ENCODE data around the gene EML6.

EML6 gene

GRCh38 chr2:54699665-54700064 lies 23.8 kb upstream of the EML6 start:
- DNase-seq: no peak
- no peak overlapping the region for H3K4me3 ChIP-seq (ENCODE audit: low read depth, low read length)
- TF ChIP-seq, protein P1, sequence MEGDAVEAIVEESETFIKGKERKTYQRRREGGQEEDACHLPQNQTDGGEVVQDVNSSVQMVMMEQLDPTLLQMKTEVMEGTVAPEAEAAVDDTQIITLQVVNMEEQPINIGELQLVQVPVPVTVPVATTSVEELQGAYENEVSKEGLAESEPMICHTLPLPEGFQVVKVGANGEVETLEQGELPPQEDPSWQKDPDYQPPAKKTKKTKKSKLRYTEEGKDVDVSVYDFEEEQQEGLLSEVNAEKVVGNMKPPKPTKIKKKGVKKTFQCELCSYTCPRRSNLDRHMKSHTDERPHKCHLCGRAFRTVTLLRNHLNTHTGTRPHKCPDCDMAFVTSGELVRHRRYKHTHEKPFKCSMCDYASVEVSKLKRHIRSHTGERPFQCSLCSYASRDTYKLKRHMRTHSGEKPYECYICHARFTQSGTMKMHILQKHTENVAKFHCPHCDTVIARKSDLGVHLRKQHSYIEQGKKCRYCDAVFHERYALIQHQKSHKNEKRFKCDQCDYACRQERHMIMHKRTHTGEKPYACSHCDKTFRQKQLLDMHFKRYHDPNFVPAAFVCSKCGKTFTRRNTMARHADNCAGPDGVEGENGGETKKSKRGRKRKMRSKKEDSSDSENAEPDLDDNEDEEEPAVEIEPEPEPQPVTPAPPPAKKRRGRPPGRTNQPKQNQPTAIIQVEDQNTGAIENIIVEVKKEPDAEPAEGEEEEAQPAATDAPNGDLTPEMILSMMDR (IDR thresholded peaks at IDR 0.05; ENCODE audit: low read depth, low read length): no peak
- no peaks in the 10 kb centered on the region for H3K27me3 ChIP-seq (ENCODE audit: insufficient read depth, low read depth, severe bottlenecking)
- H3K9me3 ChIP-seq (ENCODE audit: severe bottlenecking): no peaks in the 10 kb centered on the region
- H3K36me3 ChIP-seq: no peaks in the 10 kb centered on the region
- no peak overlapping the region for H3K27ac ChIP-seq

- H3K9me3 ChIP-seq (ENCODE audit: severe bottlenecking): no peaks in the 10 kb centered on the region
- no peaks in the 10 kb centered on the region for H3K36me3 ChIP-seq
- TF ChIP-seq, protein P1 (IDR thresholded peaks at IDR 0.05; ENCODE audit: low read depth, low read length): no peak
- H3K27me3 ChIP-seq (ENCODE audit: insufficient read depth, low read depth, severe bottlenecking): no peaks in the 10 kb centered on the region
- H3K27ac ChIP-seq: no peak overlapping the region
- H3K4me3 ChIP-seq (ENCODE audit: low read depth, low read length): no peak overlapping the region
- DNase-seq: no peak
Measured at GRCh38 chr2:54701029-54701428, 22.4 kb upstream of the EML6 start.

- H3K27me3 ChIP-seq (ENCODE audit: insufficient read depth, low read depth, severe bottlenecking): no peaks in the 10 kb centered on the region
- no peak overlapping the region for H3K4me3 ChIP-seq (ENCODE audit: low read depth, low read length)
- H3K9me3 ChIP-seq (ENCODE audit: severe bottlenecking): no peaks in the 10 kb centered on the region
- TF ChIP-seq, protein P1 (IDR thresholded peaks at IDR 0.05; ENCODE audit: low read depth, low read length): no peak
- no peak for DNase-seq
- H3K36me3 ChIP-seq: no peaks in the 10 kb centered on the region
- H3K27ac ChIP-seq: no peak overlapping the region
Measured at GRCh38 chr2:54704238-54704637, 19.2 kb upstream of the EML6 start.

DNA sequence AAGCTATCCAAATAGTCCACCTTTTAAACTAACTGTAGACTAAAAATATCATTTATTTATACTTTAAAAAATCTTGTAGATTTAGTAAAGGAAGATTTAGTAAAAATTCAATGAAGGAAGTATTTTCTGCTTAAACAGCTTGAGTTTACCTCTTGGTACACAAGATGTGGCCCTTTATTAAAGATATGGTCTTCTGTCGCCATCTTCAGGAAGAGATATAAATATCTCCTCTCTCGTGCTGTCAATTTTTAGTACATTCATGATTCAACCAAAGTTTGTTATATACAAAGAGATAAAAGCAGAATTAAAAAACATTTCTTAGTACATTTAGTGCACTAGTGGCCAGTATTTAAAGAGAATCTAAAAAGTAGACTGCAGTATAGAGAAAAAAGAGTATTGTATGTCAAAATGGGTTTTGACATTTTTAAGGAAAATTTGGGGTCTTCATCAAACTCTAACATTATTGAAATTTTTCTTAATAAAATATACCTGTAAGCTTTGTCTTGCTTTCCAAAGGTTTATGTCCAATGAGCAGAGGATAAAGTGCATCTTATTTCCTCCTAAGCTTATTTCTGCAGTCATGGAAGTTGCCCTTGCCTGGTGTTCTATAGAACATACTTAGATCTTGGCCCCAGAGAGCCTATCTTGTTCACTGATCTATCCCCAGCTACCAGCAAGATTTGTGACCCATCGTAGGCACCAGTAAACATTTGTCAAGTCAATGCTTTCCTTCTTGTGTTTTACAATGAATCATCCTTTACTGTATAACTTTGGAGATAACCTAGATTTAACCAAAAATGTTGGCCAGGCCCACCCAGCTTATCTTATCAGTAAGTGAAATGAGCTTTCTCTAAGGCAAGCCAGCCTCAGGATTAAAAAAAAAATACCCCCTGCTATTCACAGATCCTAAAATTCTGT lies 18.5 kb upstream of the EML6 start:
- H3K9me3 ChIP-seq (ENCODE audit: severe bottlenecking): no peaks in the 10 kb centered on the region
- no peaks in the 10 kb centered on the region for H3K27me3 ChIP-seq (ENCODE audit: insufficient read depth, low read depth, severe bottlenecking)
- no peak for DNase-seq
- H3K27ac ChIP-seq: no peak overlapping the region
- H3K36me3 ChIP-seq: no peaks in the 10 kb centered on the region
- H3K4me3 ChIP-seq (ENCODE audit: low read depth, low read length): no peak overlapping the region
- TF ChIP-seq, protein P1 (IDR thresholded peaks at IDR 0.05; ENCODE audit: low read depth, low read length): peak; percentile 17; the same call in 1 of the 2 replicates

DNA sequence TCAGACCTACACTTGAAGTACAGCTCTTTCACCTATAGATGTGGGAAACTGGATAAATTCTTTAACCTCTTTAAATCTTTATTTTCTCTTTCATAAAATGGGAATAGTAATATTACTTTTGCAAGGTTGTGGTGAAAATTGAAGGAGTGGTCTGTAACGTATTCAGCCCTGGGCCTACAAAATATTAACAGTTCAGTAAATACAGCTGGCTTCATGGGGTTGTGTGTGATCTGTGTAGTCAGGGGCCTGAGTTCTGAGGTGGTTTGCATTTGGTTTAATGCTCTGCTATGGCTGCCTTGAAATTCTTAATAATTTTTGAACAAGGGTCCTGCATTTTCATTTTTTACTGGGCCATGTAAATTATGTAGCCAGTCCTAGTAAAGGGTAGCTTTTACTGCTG lies 16.8 kb upstream of the EML6 start:
- H3K27me3 ChIP-seq (ENCODE audit: insufficient read depth, low read depth, severe bottlenecking): no peaks in the 10 kb centered on the region
- no peak for DNase-seq
- TF ChIP-seq, protein P1 (IDR thresholded peaks at IDR 0.05; ENCODE audit: low read depth, low read length): no peak
- no peaks in the 10 kb centered on the region for H3K9me3 ChIP-seq (ENCODE audit: severe bottlenecking)
- no peaks in the 10 kb centered on the region for H3K36me3 ChIP-seq
- no peak overlapping the region for H3K4me3 ChIP-seq (ENCODE audit: low read depth, low read length)
- H3K27ac ChIP-seq: no peak overlapping the region
